ENCODE results near the gene RFTN1.

- TF ChIP-seq EGR1 (IDR thresholded peaks at IDR 0.05; ENCODE audit: low read depth in 2 of 2) (no peak), FOXA2 (IDR thresholded peaks at IDR 0.05) (no peak), JUND (IDR thresholded peaks at IDR 0.05) (no peak), REST (IDR thresholded peaks at IDR 0.05) (no peak), GABPA (IDR thresholded peaks at IDR 0.05 in 1 of 2, conservative IDR thresholded peaks at IDR 0.05 in 1 of 2) (no peak), MAX (IDR thresholded peaks at IDR 0.05) (no peak), RAD21 (IDR thresholded peaks at IDR 0.05) (no peak), TAF1 (conservative IDR thresholded peaks at IDR 0.05) (no peak)
- TF ChIP-seq, protein P1, sequence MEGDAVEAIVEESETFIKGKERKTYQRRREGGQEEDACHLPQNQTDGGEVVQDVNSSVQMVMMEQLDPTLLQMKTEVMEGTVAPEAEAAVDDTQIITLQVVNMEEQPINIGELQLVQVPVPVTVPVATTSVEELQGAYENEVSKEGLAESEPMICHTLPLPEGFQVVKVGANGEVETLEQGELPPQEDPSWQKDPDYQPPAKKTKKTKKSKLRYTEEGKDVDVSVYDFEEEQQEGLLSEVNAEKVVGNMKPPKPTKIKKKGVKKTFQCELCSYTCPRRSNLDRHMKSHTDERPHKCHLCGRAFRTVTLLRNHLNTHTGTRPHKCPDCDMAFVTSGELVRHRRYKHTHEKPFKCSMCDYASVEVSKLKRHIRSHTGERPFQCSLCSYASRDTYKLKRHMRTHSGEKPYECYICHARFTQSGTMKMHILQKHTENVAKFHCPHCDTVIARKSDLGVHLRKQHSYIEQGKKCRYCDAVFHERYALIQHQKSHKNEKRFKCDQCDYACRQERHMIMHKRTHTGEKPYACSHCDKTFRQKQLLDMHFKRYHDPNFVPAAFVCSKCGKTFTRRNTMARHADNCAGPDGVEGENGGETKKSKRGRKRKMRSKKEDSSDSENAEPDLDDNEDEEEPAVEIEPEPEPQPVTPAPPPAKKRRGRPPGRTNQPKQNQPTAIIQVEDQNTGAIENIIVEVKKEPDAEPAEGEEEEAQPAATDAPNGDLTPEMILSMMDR (IDR thresholded peaks at IDR 0.05; ENCODE audit: low read depth, low read length, missing input control) = no peak
- TF ChIP-seq, protein P2, sequence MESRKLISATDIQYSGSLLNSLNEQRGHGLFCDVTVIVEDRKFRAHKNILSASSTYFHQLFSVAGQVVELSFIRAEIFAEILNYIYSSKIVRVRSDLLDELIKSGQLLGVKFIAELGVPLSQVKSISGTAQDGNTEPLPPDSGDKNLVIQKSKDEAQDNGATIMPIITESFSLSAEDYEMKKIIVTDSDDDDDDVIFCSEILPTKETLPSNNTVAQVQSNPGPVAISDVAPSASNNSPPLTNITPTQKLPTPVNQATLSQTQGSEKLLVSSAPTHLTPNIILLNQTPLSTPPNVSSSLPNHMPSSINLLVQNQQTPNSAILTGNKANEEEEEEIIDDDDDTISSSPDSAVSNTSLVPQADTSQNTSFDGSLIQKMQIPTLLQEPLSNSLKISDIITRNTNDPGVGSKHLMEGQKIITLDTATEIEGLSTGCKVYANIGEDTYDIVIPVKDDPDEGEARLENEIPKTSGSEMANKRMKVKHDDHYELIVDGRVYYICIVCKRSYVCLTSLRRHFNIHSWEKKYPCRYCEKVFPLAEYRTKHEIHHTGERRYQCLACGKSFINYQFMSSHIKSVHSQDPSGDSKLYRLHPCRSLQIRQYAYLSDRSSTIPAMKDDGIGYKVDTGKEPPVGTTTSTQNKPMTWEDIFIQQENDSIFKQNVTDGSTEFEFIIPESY (IDR thresholded peaks at IDR 0.05) = no peak
Measured at GRCh38 chr3:16375891-16376290, 137.6 kb downstream of the RFTN1 start.

Measured in liver (tissue), 3 donors.